Loucy (cell line): ENCODE results near the gene CD276.

Experiments used
- H2AFZ ChIP-seq: fragments of 200-600 bp; sonication (generic); 2 replicates; pipeline ENCODE4 v1.6.0; 2016; ENCODE audit warnings: antibody characterized with exemption, mild to moderate bottlenecking, low read length, moderate library complexity
- H3F3A ChIP-seq: fragments of 200-600 bp; 2 replicates; pipeline ENCODE4 v1.6.0; 2016; ENCODE audit warnings: antibody characterized with exemption, low read depth, mild to moderate bottlenecking
- H3K27me3 ChIP-seq: fragments of 200-600 bp; sonication (generic); 2 replicates; pipeline ENCODE4 v1.6.1; 2014; ENCODE audit warnings: low read length, mild to moderate bottlenecking; ENCODE audit not compliant: insufficient read depth, poor library complexity, severe bottlenecking
- H3K36me3 ChIP-seq: fragments of 200-600 bp; sonication (generic); 2 replicates; pipeline ENCODE4 v1.6.1; 2016; ENCODE audit warnings: low read length; ENCODE audit not compliant: insufficient read depth
- H3K4me1 ChIP-seq: fragments of 200-600 bp; sonication (generic); 2 replicates; pipeline ENCODE4 v1.5.1; 2014; ENCODE audit warnings: low read length, mild to moderate bottlenecking; ENCODE audit not compliant: insufficient read depth, poor library complexity, severe bottlenecking
- H3K4me2 ChIP-seq: fragments of 200-600 bp; sonication (generic); 2 replicates; pipeline ENCODE4 v1.6.0; 2014; ENCODE audit warnings: antibody characterized with exemption, low read length, low read depth, mild to moderate bottlenecking; ENCODE audit not compliant: poor library complexity, severe bottlenecking
- H3K4me3 ChIP-seq: fragments of 200-600 bp; sonication (generic); 2 replicates; pipeline ENCODE4 v1.5.1; 2014; ENCODE audit warnings: low read length, mild to moderate bottlenecking, mixed read lengths; ENCODE audit not compliant: poor library complexity, severe bottlenecking
- H3K79me2 ChIP-seq: fragments of 200-600 bp; sonication (generic); 2 replicates; pipeline ENCODE4 v1.6.1; 2014; ENCODE audit warnings: low read length; ENCODE audit not compliant: insufficient read depth
- H3K9ac ChIP-seq: fragments of 200-600 bp; sonication (generic); 2 replicates; pipeline ENCODE4 v1.6.0; 2014; ENCODE audit warnings: mild to moderate bottlenecking, low read depth, low read length, moderate library complexity; ENCODE audit not compliant: poor library complexity, severe bottlenecking
- H3K9me2 ChIP-seq: fragments of 200-600 bp; sonication (generic); replicated peaks from 2 replicates; pipeline ENCODE4 v1.6.1; 2016; ENCODE audit warnings: low read depth, low read length, mixed read lengths
- H3K9me3 ChIP-seq: fragments of 200-600 bp; sonication (generic); 2 replicates; pipeline ENCODE4 v1.6.1; 2014; ENCODE audit warnings: mild to moderate bottlenecking, antibody characterized with exemption, low read length, low read depth; ENCODE audit not compliant: insufficient read depth
- H4K20me1 ChIP-seq: fragments of 200-600 bp; sonication (generic); 2 replicates; pipeline ENCODE4 v1.6.0; 2014; ENCODE audit warnings: antibody characterized with exemption, low read length, mild to moderate bottlenecking; ENCODE audit not compliant: insufficient read depth, poor library complexity, severe bottlenecking
- CTCF ChIP-seq: fragments of 200-600 bp; sonication (generic); conservative IDR thresholded peaks from 2 replicates; pipeline ENCODE4 v1.5.1; 2014; ENCODE audit warnings: mild to moderate bottlenecking, antibody characterized with exemption, low read length
- EZH2phosphoT487 ChIP-seq: fragments of 200-600 bp; IDR thresholded peaks from 2 replicates; pipeline ENCODE4 v1.6.1; 2018; ENCODE audit warnings: antibody characterized with exemption, mild to moderate bottlenecking, moderate library complexity, borderline replicate concordance

Gene CD276

GRCh38 chr15:73749971-73750370 is 65.8 kb downstream of the CD276 start:
- no peaks in the 10 kb centered on the region for H3K9me3 ChIP-seq
- no peak overlapping the region for H3K4me3 ChIP-seq
- H4K20me1 ChIP-seq: no peaks in the 10 kb centered on the region
- TF ChIP-seq CTCF (no peak), EZH2phosphoT487 (no peak)
- H3K4me2 ChIP-seq: no peak overlapping the region
- H3K9ac ChIP-seq: no peak overlapping the region
- H3K9me2 ChIP-seq: no peaks in the 10 kb centered on the region
- H3K79me2 ChIP-seq: no peaks in the 10 kb centered on the region
- H3K27me3 ChIP-seq: no peaks in the 10 kb centered on the region
- no peaks in the 10 kb centered on the region for H3K36me3 ChIP-seq
- no peak overlapping the region for H2AFZ ChIP-seq
- no peaks in the 10 kb centered on the region for H3K4me1 ChIP-seq
- no peaks in the 10 kb centered on the region for H3F3A ChIP-seq

GRCh38 chr15:73750438-73750837 is 66.3 kb downstream of the CD276 start:
- Histone ChIP-seq H3K9ac (no peak overlapping the region), H3K9me2 (no peaks in the 10 kb centered on the region), H2AFZ (no peak overlapping the region), H3K27me3 (no peaks in the 10 kb centered on the region), H3K9me3 (no peaks in the 10 kb centered on the region), H4K20me1 (no peaks in the 10 kb centered on the region), H3K4me2 (no peak overlapping the region), H3K4me1 (no peaks in the 10 kb centered on the region), H3K79me2 (no peaks in the 10 kb centered on the region), H3F3A (no peaks in the 10 kb centered on the region), H3K36me3 (no peaks in the 10 kb centered on the region), H3K4me3 (no peak overlapping the region)
- no peak for TF ChIP-seq EZH2phosphoT487
- no peak for TF ChIP-seq CTCF

- Histone ChIP-seq H3K9ac (no peak overlapping the region), H3K4me1 (no peaks in the 10 kb centered on the region), H3K4me3 (no peak overlapping the region)
These were observed 66.8 kb downstream of the CD276 start for GRCh38 chr15:73750951-73751350.

More at GRCh38 chr15:73750951-73751350, 66.8 kb downstream of the CD276 start:
- Histone ChIP-seq H2AFZ (no peak overlapping the region), H4K20me1 (no peaks in the 10 kb centered on the region), H3K27me3 (no peaks in the 10 kb centered on the region), H3K36me3 (no peaks in the 10 kb centered on the region), H3F3A (no peaks in the 10 kb centered on the region), H3K79me2 (no peaks in the 10 kb centered on the region), H3K4me2 (no peak overlapping the region), H3K9me3 (no peaks in the 10 kb centered on the region), H3K9me2 (no peaks in the 10 kb centered on the region)
- TF ChIP-seq CTCF (no peak), EZH2phosphoT487 (no peak)
